Occipital lobe (tissue), 2 donors: ENCODE measurements around the gene TMEM252. TPM values are rescaled to one million over a fixed set of nuclear protein-coding genes. Genes with fewer than 3 reads are reported as not detected.

Experiments used
- DNase-seq: peaks from one replicate; lab custom pipeline; 2025; lab: John Stamatoyannopoulos, UW
- total RNA-seq: library from RNA; depleted of rRNA; stranded (reverse); fragments of >200 nt; gene quantifications from one replicate; pipeline ENCODE4 v1.2.3, GENCODE V29; 2014

Gene TMEM252, protein sequence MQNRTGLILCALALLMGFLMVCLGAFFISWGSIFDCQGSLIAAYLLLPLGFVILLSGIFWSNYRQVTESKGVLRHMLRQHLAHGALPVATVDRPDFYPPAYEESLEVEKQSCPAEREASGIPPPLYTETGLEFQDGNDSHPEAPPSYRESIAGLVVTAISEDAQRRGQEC
- total RNA-seq: not detected

DNA sequence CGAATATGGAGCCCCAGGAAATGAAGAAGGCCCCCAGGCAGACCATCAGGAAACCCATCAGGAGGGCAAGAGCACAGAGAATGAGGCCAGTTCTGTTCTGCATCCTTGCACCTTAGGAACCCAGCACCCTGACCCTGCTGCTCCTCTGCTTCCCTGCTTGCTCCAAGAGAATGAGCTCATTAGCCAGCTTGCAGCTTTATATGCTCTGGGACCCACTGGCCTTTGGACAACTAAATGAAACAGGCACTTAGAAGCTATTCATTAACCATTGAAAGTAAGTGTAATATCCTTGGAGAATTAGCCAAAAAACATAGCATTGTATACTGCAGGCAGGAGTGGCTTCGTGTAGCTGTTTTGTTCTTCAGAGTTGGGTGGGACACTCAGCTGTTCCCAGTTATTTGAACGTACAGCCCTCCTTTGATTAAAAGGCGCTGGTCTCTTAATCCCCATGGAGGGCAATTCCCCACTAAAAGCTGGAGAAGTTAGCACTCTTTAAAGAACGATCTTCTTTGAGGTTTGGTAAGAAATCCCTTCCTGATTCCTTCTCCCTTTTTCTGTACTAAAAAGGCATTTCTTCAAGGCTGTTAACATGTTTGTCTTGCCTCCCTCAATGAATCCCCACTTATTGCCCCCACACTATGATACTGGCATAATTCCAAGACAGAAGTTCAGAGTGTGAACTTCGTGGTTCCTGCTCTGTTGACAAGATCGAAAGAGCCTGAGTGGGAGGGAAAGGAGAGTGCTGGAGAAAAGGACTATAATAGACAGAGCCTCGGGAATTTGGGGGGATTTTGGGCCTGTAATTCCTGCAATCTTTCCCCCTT, at the start of gene TMEM252:
Gene TMEM252, minus strand, starts transcription at position 172 of the 824 bp plus-strand sequence. Its CDS starts 69 bp downstream, at position 103.
- DNase-seq: no peak

DNA sequence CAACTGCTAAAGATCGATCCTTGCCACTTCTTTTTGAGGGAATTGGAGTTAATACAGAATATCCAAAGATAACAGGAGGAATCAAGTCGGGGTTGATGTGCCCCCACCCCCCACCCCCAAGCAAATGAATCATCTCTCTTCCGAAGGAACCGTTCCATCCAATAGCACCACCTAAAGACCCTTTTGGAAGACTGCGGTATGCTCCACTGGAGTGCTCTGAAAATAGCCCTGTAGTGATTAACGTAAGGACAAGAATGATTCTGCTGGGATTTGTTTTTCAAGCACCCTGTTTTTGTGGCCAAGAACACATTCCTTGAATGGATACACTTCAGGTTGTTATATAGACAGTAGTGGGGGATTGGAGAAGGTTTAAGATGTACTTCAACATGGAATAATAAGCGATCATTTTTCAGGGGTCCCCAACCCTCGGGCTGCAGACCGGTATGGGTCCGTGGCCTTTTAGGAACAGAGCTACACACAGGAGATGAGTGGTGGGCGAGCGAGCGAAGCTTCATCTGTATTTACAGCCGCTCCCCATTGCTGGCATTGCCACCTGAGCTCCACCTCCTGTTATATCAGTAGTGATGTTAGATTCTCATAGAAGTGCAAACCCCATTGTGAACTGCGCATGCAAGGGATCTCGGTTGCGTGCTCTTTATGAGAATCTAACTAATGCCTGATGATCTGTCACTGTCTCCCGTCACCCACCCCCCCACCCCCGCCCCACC, 44.5 kb upstream of the TMEM252 start:
- DNase-seq: no peak

DNA sequence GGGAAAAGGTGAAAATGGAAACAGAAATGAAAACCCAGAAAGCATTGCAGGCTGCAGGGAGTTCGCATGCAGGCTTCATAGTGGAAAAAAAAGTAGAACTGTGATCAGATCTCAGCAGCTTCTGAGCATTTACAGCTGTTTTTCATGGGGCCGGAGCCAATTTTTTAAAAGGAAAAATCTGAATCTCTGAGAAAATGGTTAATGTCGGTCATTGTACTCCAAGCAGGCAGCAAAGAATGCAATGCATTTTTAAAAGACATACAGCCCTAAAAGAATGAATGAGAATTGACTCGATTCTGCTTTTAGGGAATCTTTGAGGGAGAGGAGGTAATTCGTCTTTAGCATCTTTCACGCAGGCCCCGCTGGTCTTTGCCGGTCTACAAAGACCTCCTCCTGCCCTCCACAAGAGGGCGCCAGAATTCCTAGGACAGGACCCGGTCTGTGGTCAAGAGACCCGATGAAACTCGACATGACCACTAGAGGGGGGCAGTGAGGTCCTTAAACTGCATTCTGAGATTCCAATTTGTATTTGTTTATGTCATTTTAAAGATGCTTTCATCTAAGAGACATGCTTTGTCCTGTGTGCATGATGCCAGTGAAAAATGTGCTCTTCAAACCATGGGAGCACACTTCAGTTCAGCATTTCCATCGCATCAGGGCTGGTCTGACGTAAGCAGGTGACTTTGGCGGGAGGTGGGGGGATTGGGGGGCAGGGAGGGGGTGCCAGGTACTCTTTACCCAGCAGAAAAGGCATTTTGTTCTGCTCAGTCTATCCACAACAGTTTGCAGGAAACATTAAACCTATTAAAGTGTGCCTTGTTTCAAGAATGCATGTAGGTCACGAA, 43.7 kb upstream of the TMEM252 start:
- peak; percentile 51 for DNase-seq

DNA sequence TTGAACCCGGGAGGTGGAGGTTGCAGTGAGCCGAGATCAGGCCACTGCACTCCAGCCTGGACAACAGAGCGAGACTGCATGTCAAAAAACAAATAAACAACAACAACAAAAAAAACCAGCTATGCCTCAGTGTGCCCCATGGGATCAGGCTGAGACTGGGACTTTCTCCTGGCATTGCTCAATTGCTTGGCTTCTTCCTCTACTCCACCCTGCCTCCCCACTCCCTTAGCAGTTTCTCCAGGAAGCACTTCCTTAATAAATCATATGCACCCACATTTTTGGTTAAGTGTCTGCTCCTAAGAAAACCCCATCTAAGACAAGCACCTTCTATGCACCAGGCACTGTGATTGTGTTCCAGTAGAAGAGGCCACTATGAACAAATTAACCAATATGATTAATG, 41.0 kb upstream of the TMEM252 start:
- no peak for DNase-seq

DNA sequence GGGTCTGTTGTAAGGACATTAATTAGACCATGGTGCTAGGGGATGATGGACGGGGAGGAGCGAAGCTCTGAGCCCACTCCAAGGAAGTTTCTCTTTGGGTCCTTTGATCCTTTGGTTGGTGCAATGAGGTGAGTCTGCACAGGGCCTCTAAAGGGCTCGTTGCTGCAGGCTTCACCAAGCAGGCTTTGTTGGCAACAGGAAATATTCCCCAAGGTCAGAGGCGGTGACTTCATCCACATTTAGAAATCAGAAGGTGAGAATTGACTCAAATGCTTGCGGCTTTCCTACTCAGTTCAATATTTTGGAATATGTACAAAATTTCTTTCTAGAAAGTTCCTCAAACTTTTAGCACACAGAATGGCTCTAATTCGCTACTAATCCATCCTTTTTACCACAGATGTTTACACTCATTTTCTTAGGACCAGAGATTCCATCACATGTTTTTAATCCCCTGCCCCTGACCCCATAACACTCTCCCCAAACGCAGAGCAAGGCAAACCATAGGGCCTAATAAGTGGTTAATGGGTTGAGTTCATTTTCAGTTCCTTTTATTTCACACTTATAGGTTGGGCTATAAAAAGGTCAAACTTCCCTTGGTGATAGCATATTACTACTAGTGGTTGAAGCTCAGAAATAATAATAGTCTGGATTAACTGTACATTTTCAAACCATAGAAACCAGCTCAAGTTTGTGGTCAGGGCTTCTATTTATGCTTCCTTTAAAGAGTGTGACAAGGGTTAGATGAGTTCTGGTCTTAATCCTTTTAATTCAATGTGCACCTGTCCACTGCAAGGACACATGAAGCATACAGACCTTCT, 37.3 kb upstream of the TMEM252 start:
- DNase-seq: no peak

DNA sequence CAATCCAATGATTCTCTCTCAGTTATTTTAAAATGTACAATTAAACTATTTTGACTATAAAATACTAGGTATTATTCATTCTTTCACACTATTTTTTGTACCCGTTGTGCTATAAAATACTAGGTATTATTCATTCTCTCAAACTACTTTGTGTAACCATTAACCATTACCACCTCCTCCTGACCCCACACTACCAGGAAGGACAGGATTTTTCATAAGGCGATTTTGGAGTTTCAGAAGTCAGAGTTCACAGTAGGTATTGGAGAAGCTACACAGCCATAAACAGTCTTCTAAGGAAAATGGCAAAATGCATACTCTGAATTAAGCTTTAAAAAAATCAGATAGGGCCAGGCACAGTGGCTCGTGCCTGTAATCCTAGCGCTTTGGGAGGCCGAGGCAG, 35.1 kb upstream of the TMEM252 start:
- no peak for DNase-seq

DNA sequence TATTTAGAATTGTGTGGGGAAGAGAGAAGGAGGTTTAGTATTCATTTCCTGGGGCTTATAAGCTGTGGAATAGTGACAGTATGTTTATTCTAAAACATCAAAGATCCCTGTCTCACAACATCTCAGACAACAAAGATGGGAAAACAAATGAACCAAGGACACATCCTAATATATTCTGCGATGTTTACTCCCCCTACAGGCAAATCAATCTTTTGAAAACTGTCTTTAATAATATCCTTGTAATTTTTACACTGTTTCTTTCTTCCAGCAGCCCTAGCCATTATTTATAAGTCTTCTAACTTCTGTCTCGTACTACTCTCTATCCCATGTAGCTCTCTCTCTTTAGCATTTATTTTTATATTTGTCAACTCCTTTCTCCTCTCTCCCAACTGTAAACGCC, 33.5 kb upstream of the TMEM252 start:
- DNase-seq: no peak

DNA sequence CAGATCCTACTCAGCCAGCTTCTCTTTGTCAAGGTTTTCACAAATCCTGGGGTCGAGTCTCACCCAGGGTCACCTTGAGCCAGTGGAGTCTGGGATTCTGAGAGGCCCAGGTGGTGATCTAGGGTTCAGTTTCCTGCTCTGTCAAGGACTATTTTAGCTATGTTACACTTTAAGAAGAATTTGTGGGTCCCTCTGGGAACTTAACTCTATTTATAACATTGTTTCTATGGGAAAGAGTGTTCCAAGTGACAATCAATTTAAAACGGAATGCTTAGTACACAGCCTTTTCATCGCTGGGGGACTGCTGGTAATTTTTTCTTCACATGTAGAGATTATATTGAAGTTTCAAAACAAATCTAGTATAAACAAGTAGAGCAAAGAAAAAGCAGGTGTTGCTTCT, 26.9 kb upstream of the TMEM252 start:
- no peak for DNase-seq

DNA sequence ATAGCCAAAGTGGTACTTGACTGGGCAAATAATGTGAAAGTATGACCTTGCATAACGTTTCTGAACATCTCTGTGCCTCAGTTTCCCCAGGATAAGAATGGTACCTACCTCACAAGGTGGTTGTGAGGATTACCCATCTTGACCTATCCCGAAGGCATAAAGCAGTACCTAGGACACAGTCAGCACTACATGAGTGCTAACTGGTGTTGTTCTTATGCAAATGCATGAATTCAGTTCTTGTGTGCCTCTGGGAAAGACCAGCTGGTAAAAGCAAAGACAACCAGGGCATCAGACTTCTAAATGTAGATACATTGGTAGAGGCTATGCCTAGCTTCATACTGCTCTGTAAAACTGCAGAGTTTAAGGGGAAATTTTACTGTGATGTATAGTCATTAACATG, 21.8 kb upstream of the TMEM252 start:
- no peak for DNase-seq

DNA sequence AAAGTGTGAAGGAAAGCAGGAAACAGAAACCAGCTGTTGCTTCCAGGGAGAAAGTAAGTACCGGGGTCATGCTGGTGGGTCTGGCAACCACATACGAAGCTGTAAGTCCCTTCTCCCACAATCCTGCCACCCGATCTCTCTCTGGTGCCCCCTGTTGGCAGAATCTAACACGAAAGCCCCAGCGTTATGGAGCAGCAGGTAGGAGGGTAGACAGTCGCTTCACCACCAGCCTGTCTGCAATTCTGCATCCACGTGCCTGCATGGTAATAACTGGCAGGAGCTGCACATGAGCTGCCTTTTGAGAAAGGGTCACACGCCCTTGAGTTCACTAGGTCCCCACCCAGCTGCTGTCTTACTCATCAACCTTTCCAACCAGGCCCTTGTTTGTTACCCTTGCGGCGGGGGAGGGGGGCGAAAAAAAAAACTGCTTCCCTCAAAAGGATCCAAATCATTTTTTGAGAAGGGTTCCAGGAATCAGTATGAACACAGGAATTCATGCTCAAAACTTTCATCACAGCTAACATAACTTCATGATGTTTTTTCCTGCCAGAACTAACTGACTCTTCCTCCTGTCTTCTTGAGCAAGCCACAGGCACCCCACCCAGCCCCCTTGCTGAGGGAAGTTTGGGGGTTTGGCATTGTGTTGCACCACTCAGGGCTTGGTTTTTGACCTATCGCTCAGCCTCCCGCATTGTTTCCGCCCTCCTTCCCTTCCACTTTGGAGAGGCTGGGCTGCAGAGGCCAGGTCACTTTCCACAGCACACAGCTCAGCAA, 19.6 kb upstream of the TMEM252 start:
- DNase-seq: no peak

DNA sequence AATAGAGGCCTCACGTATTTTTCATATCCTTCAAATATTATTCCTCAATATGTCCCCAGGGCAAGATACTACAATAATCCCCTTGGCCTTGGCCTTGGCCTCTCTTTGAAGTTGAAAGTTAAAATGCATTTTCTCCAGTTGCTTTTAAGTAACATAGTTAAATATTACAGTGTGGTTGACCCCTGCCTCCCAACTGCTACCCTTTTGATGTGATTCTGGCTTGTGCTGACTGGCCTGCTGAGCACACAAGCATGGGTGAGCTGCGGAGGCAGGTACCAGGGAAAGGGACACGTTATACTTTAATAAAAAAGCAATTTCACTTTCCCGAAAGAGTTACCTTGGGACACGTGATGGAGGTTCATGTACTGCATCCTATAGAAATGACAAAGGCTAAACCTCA, 17.9 kb upstream of the TMEM252 start:
- no peak for DNase-seq

DNA sequence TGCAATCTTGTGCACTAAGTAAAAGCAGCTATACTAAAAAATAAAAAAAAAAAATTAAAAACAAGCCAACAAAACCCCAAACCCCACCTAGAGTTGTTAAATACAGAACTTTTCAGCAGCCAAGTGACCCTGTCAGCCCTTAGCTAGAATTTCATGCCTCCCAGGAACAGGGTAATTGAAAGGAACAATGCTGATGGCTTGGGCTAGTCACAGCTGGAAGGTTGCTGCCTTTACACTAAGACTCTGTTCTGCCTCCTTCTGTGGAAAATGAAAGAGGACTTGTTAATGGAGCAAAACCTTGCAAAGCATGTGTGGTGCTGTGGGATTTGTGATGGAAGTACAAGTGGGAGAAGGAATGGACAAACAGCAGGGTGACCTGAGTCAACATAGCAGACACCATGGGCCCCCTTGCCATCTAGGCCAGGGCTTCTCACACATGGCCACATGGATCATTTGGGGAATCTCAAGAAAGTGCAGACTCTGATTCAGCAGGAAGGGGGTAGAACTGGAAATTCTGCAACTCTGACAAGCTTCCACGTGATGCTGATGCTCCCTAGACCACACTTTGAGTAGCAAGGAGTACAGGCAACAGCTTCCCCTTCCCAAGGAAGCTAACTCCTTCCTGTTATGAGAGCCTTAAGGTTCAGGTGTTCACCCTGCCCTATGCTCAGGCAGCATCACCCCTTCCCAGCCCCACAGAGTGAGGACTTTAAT, 14.9 kb upstream of the TMEM252 start:
- no peak for DNase-seq

DNA sequence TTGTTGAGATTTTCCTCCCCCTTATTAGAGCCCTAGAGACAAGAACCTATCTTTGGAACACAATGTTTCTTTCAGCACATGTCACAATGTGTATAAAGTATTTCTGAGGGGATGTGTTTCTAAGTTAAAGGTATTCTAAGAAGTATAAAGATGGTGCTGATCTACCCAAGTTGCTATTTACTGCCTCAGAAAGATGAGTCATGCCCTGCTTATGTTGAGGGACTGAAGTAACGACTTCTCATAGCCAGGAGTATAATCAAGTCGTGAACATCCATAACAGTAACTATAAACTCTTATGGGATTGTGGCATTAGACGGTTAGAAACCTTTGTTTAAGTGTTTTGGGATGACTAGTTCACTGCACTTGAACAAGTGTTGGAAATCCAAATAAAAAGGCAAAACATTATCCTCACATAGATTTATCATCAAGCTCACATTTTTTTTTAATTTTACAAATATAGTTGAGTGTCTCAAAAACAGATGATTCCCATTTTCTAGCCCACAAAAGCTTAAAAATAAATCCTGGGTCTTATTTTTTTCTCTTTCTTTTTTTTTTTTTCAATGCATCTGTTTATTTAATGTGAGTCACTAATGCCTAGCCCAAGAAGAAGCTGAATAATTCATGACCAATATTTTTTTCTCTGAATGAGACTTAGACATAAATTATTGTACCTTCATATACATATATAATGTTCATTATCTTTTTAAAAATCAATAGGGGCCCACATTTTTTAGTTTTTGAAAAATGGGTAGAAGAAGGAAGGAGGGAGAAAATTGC, 12.2 kb upstream of the TMEM252 start:
- DNase-seq: no peak

DNA sequence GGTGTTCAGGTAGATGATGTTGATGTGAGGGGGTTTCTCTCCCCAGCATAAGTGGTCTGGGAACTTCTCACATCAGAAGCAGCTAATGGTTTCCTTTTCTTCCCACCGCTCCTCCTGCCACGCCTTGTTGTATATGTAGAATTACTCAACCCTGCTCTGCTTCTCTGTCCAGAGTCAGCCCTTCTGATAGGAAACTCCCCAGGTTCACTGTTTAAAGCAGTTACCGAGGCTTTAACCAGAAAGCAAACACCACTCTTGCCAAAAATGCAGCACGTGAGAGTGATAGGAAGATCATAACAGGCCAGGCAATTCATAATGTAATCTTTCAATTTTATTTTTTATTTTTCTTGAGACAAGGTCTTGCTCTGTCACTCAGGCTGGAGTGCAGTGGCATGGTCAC, 10.5 kb upstream of the TMEM252 start:
- DNase-seq: no peak

DNA sequence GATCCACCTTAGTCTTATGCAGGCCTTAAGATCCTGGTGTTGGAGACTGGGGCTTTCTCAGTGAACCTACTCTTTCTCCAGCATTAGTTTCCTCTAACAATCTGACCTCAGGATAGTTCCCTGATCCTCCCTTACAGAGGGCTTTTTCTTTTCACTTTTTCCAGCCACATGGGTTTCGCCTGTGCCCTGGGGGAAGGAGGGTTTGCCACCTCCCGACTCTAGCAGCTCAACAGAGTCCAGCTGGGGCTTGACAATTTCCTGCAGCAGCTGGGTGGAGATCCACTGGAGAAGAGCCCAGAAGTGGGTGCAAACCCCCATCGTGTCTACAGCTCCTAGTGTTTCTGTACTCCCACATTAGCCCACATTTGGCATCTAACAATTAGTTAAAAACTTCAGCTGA, 7.6 kb upstream of the TMEM252 start:
- DNase-seq: no peak

DNA sequence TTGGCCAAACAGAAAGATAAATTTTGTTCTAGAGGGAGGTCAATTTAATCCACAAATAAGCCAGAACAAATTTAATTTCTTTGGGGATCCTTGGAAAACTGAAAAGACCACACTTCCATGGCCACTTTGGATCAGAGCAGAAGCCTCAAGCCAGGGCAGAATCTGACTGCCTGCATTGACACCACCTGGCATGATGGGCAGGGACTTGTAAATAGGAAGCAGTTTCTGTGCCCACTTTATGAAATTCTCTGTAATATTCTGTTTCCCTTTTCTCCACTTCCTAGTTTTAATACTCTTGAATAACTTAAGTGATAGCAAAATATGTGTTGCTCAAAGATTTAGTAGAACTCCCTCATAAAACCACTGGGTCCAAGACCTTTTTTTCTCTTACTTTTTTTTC, 6.7 kb upstream of the TMEM252 start:
- DNase-seq: no peak

DNA sequence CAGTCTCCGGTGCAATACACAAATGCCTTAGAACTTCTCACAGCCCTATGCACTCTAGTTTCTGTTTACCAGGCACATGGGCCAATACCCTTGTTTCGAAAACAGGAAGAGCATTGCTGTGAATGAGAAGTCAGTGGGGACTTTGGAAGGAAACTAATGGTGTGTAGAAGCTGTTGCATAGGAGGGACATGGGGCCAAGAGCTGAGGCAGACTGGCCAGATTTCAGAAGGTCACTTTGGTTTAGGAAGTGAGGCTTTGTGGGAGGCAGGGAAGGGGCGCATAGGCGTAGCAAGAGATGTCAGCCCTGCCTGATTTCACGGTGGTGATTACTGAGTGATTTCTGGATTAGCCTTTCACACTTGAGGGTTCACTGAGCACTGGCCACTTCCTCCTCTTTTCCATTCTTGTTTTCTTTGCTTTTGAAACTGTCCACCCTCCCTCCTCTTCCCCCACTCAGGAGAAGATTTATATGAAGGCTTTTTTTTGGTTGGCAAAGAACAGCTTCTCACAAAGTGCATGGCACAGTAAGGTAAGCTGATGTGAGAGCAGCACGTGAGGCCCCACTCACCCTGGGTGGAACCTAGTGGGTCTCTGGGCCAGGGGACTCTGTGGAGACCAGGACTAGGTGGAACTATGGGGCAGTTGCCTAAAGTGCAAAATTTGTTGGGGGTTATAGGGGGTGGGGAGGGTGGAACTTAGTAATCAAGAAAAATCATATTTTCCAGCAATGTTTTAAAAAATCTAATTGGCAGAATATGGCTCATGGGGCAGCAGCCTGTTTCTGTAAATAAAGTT, 6.1 kb upstream of the TMEM252 start:
- DNase-seq: no peak
